Fibroblast of gingiva (primary cell): Measurements from ENCODE around the gene COG3.

Source experiments
- DNase-seq: peaks from one replicate; pipeline ENCODE4 v3.0.0-alpha.2; 2011; ENCODE audit warnings: low read depth

COG3 gene

DNA sequence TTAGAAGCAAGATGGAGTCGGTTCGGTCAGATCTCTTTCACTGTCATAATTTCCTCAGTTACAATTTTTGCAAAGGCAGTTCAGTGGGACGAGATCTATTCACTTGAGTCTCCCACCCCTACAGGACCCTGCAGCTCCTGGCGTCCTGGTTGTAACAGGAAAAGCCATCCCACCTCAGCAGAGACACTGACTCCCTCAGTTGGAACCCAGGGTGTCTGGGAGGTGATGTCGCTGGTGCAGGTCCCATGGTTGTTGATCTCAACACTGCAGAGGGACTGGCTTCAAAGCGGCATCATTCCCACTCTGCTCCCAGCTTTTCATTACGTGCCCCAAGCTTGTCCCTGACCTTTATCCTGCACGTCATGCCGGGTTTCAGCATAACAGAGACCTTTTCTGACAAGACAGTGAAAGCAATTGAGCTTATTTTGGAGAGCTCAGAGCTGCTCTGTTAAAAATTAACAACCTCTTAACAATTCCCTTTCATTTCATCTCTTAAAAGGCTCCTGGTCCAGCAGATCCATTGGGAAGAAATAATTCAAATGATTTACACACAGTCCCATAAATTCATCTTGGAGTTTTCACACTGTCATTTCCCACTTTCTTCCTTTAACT, 17.6 kb upstream of the COG3 start:
- no peak for DNase-seq

DNA sequence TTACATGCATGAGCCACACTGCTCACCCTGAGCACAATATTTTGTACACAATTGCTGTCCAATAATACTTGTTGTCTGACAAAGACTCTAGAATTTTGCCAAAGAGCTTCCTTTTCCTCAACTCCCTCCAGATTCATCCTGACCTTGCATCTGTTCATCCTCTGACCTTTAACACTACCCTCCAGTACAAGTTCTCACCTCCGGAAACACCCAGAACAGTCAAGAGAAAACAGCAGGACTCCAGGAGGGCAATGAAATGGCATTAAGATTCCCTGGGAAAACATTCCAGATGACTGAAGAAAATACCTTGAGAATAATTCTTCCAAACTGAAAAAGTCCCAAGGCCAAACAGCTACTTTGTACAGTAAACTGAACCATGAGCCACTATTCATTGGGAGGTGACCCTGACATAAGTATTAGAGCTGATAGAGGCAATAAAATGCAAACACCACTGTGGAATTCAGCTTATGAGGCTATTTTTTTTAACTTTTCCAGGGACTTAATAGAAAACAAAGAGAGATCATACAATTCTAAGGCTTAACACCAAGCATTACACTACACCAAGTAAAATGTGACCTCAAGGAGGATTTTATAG, 15.7 kb upstream of the COG3 start:
- no peak for DNase-seq

DNA sequence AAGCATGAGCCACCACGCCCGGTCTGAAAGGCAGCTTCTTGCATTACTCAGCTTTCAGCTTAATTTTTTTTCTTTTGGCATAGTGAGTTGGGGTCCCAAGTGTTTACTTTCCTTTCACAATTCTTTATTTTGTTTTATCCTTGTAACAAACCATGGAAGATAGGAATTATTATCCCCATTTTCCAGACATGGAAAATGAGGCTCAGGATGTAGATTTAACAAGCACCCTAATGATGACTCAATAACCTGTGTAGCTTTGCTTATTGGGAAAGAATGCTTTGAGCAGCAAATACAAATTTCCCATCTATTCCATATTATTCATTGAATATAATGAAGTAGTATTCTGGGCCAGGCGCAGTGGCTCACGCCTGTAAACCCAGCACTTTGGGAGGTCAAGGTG, 13.5 kb upstream of the COG3 start:
- no peak for DNase-seq

DNA sequence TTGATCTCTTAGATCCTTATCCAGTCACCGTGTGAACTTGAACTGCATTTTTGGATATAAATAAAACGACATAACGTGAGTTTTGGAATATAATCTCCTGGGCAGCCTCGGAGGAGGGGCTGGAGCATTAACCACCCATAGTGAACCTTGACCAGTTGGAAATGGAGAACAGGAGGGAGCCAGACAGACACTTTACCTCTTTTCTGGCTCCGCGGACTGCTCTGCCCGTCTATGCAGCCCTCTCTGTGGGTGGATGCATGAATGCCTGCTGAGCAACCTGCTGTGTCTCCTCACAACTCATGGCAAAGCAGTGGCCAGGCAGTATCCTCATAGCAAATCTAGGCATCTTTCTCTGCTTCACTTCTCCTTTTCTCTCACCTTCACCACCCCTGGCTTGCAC, 10.5 kb upstream of the COG3 start:
- no peak for DNase-seq

DNA sequence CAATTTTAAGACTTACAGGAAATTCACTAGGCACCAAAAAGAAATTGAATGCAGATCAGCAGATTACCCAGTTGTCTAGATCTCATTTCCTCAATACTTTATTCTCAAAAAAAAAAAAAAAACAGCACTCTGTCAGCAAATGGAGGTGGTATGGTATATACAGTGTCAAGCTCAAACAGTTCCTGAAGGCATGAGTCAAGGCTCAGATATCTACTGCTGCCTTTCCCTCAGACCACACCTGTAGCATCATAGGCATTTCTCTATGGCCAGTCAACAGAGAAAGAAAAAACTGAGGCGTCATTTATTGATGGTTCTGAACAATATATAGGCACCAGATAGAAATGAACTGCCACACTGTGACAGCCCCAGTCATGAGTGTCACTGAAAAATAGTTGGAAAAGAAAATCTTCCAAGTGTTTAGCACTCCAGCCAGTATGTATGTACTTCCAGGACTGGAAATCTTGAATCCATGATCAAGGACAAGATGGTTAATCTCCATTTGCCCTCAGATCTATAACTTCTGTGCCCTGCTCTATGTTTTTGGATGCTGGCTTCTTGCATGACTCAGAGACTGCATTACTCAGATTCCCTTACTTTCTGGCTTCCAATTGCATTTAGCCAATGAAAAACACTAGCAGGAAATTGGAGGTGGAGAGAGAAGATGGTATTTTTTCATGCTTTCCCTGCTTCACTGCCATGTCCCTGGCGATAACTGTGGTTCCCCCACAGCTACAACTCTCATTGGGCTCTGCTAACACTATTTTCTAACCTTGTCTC, 8.4 kb upstream of the COG3 start:
- peak; percentile 26 for DNase-seq

DNA sequence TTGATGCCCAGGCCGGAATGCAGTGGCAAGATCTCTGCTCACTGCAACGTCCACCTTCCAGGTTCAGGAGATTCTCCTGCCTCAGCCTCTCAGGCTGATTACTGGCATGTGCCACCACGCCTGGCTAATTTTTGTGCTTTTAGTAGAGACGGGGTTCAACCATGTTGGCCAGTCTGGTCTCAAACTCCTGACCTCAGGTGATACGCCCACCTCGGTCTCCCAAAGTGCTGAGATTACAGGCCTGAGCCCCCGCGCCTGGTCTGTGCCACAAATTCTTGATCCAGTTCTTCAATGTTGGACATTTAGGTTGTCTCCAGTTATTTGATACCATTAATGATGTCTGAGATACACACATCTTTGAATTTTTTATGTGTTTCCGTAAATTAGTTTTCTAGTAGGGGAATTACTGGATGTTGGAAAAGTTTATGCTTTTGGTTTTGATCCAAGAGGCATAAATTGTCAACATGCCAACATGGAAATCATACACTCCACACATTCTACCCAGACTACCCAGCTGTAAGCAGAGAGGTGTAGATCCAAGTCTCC, 525 bp upstream of the COG3 start:
- no peak for DNase-seq

DNA sequence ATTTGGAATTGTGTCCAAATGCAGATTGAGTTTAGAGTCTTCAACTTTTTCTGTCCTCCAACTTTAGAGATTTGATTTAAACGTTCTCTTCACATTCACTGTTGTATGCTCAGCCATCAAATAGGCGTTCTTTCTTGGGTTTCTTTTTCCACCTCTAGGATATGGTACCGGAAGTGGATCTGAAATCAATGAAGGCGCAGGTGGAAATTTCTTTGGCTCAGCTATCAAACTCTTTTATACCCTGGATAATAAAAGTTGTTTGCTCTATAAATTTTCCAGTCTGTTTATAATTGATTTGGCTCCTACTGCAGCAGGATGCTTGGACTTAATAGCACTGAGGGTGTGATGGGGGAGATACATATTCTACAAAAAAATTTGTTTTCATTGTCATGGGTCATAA, 1.6 kb downstream of the COG3 start:
- no peak for DNase-seq

DNA sequence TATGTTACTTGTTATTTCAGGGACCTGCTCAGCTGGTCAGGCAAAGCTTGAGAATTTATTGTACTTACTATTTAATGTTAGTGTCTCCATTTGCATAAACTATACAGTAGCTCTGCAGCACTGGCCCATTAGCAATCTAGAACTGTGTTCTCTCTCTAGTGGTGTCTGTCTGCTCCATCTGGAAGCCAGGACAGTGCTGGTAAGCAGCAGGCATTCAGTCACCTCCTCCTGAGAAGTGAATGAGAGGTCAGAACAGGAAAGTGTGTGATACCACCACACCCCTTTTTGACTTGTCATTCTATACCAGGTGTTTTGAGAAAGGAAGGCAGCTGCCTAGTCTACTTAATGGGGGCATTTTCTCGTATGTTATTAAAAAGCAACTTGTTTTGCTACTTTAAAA, 3.9 kb downstream of the COG3 start:
- no peak for DNase-seq

DNA sequence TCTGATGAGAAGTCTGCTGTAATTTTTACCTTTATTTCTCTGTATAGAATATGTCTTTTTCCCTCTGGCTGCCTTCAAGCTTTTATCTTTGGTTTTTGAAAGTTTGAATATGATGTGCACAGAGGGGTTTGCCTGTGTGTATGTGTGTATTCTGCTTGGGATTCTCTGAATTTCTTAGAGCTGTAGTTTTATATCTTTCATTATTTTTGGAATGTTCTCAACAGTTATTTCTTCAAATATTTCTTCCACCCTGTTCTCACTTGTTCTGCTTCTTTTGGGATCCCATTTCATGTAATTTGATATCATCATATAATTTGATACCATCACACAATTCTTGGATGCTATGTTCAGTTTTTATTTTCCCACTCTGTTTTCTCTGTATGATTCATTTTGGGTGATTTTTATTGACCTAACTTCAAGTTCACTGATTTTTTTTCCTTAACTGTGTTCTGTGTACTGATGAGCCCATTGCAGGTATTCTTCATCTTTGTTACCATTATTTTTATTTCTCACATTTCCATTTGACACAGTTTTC, 7.5 kb downstream of the COG3 start:
- peak; percentile 70 for DNase-seq

DNA sequence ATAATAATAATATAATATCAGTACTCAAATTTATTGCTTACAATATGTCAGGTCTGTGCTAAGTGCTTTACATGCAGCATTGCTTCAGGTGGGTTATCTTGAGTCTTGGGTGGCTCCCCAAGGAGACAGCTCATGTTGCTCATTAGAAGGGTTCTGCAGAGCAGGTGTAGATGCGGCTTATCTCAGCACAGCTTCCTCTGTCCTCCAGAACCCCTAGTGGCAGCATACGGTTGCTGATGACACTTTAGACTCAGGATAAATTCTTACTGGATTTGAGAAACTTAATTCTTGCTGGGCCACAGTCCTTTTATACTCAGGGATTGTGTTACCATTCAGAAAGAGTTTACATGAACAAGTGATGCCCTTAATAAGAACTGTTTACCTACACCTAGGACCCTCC, 8.9 kb downstream of the COG3 start:
- DNase-seq = no peak

DNA sequence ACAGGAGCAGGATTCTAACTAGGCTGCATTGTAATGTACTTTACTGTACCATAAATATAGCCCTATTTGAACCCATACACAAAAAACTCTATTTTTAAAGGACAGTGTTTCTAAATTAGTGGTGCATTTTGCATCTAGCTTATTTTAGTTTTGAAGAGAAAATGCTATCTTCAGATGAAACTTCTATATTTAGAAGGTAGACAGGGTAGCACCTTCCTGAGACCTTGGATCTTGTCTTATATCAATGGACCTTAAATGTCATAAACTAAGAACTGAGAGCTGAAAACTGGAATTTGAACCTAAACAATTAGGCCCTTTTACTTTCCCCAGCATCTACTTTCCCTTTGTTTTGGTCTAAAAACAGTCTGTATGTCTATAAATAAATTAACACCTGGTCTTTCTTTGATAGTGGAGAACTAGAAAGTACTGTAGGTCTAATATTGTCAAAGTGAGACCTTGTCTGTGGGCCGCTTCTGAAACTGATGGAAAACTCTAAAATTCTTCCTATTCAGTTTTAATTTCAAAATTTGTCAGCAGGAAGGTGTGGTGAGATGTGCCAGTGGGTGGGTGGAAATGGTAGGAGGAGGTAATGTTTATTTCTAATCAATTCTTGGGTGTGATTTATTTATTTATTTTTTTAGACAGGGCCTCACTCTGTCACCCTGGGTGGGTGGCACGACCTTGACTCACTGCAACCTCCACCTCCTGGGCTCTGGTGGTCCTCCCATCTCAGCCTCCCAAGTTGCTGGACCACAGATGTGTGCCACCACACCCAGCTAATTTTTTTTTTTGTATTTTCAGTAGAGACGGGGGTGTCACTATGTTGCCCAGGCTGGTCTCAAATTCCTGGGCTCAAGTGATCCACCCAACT, 10.1 kb downstream of the COG3 start:
- DNase-seq = no peak

DNA sequence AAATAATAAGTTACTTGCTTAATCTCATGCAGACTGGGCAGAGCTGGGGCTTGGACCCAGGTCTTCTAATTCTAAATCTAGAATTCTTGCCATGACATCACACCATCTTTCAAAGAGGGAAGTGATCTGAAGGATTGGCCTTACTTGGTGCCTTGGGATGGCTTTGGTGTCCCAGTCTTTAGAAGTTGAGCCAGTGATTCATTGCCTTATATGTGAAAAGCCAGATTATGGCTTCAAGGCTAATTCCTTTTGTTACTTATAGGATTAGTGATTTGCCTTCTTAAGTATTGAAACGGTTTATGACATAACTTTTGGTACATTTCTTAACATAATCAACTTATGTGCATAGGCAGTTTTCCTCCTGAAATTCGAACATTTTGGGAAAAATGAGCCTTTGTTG, 14.9 kb downstream of the COG3 start:
- DNase-seq = no peak

DNA sequence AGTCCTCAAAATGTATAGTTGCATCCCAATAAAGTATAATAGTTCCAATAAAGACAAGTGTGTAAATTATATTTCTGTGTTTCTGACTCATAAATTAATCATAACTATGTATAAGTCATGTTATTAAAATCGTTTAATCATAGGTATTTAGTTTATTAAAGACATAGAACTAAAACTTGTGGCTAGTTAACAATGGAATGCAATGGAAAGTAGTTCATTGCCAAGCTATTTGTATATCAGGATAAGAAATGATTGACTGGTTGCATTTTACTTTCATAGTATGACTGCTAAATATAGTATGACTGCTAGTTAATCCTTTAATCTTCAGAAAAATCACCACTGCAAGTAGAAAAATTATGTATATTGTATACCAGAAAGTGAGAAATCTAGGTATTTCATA, 16.9 kb downstream of the COG3 start:
- DNase-seq = no peak

DNA sequence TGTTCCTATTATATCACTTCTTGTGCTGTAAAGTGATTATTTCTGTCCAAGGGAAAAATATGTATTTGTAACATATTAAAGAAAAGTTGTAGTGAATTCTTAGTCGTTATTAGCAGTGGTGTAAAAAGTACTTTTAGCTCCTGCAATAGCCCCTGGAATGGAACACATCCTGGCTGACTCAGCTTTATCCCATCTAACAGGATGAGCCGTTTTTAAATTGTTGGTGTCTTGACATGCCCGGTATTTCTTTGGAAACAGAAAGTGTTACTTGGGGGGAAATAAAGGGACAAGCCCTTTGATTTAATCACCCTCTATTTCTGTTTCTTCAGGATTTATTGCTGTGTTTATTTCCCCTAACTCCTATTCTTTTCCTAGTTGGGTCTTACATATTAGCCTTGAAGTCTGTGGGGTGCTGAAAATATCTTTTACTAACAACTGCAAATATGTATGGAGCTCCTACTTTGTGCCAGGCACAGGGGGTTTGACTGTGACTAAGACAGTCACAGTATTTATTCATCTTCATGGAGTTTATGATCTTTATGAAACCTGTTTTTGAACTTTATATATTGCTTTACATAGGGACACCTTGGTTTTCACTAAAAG, 17.9 kb downstream of the COG3 start:
- no peak for DNase-seq

DNA sequence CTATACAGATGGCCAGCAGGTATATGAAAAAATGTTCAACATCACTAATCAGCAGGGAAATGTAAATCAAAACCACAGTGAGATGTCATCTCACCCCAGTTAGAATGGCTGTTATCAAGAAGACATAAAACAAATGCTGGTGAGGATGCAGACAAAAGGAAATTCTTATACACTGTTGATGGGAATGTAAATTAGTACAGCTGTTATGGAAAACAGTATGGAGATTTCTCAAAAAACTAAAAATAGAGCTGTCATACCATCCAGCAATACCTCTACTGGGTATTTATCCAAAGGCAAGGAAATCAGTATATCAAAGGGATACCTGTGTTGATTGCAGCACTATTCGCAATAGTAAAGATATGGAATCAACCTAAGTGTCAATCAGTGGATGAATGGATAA, 22.9 kb downstream of the COG3 start:
- no peak for DNase-seq

DNA sequence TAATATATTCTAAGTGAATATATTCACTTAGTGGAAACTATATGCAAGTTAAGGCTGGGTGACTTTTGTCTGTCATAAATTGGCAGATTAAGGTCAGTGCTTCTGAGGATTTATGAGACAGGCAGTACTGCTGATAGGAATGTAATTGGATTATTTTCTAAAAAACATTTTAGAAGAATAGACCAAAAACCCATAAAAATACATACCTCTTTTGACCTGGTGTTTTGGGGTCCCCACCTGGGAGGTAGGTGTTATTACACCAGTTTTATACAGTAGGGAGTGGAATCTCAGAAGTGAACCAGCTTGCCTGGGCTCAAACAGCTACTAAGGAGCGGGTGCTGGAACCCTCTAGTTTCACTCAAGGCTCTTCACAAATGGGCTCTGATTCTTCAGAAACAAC, 25.3 kb downstream of the COG3 start:
- no peak for DNase-seq

DNA sequence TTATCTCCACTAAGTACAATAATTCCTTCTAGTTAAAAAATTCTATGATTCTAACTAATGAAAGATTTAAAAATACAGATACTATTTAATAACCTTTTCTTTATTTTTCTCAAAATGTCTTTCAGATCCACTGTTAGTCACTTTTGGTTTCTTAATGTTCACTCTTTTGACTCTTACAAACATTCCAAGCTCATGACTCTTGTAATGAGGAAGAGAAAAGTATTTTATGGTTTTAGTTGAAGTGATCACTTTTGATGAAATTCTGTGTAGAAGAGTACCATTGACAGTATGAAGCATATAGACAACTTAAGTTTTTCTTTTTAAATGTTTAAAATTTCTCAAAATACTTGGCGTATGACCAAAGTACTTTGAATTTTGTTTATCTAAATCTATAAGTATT, 27.8 kb downstream of the COG3 start:
- DNase-seq = peak; percentile 10

DNA sequence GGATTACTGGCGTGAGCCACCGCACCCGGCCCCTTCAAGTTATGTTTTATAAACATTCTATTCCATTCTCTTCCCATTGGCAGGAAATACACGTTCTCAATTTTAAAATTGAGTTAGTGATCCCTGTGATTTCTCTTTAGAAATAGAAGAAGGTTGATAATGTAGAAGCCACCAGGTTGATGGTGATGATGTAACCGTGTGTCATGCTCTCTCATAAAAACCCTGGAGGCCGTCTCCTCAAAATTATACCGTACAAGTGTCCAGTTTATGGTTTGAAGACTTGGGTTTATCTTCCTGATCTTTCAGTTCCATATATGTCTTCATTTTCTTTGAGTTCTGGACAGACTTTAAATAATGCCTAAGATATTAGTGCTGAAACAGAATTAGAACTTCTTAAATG, 32.2 kb downstream of the COG3 start:
- DNase-seq = no peak

DNA sequence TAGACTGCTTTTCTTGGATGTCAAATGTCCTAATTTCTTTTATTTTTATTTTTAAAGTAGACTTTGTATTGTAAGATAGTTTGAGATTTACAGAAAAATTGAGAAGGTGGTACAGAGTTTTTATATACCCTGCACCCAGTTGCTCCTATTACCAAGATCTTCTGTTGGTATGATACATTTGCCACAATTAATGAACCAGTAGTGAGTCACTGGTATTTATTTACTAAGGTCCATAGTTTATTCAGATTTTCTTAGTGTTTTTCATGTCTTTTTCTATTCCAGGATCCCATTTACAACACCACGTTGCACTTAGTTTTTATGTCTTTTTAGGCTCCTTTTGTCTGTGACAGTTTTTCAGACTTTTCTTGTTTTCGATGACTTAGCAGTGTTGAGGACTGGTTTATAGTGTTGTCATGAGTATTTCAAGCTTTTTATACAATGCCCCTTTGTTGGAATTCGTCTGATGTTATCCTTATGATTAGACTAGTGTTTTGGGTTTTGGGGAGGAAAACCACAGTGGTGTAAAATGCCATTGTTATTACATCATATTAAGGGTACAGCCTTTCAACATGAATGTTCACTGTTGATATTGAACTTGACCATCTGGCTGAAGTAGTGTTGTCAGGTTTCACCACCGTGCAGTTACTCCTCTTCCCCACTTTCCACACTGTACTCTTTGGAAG, 35.9 kb downstream of the COG3 start:
- peak; percentile 85 for DNase-seq

DNA sequence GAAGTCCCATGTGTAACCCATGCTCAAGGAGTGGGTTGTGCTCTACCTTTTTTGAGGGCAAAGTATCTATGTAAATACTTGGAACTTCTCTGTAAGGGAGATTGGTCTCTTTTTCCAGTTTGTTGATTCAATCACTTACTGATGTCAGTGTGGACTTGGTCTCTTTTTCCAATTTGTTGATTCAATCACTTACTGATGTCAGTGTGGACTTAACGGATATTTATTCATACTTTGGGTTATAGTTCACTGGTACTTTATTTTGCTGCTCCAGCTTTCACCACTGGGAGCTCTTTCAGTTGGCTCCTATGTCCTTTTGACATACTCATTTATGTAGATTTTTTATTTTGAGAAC, 36.4 kb downstream of the COG3 start:
- no peak for DNase-seq

DNA sequence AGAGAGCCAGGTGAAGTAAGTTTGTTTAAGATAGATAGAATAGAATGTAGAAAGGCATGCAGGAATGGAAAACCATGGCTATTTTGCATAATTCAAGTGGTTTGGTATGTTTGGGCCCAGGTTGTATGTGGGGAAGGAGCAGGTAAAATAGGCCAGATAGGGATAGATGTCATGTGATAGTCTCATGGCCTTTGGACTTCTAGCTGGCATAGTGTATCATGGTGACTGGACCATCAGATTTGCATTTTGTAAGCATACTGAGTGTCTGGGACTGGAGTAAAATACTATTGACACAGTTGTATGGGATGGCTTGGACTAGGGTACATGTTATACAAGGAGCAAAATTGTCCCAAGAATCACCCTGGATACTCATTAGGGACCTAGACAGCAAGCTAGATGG, 38.9 kb downstream of the COG3 start:
- DNase-seq = no peak
